CMK (cell line): Measurements from ENCODE around the gene H6PD.

Experiments
- DNase-seq: peaks from one replicate; pipeline ENCODE4 v3.0.0-alpha.2; 2010; ENCODE audit warnings: low read depth

The H6PD gene

DNA sequence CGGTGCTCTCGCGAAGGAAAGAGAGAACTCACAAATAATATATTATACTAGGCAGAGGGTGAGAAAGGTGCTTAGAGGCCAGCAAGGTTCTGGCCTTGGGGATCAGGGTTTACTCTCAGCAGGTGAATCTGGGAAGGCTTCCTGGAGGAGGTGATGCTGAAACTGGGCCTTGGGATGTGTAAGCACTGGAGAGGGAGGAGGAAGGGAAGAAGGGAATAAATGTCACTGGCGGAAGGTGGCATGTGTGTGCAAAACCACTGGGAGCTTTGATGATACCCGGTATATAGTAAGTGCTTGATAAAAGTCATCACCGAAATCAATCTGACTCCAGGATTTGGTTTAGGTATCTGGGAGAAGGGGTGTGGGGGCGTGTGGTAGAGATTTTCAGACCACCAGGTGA is 82.5 kb downstream of the H6PD start:
- DNase-seq, result no peak

DNA sequence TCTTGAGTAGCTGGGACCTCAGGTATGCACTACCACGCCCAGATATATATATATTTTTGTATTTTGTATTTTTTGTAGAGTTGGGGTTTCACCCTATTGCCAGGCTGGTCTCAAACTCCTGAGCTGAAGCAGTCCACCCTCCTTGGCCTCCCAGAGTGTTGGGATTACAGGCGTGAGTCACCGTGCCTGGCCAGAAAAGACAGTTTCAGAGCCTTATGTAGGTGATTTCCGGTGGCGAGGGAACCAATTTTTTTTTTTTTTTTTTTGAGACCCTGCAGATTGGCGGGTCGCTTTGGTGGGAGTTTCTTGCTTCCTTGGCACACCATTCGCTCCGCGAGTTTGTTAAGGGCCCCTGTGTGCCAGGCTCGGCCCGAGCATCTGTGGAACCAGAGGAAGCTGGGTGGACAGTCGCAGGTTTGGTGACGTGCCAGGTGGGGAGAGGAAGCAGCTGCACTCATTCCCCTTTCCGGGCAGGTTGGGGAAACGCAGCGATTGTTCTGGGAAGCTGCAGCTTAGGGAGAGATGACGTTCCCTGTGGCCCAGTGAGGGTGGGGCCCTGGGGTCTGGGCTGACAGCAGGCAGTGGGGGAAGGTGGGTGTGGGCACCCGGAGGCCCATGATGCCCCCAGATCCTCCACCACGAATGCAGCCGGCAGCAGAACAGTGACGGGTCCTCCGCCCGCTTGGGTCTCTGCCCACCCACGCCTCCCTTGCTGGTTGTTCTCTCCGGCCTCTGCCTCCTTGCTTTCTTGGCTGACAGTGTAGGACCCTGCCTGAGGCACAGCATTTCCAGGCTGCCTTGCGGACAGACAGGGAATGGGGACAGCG is 83.2 kb downstream of the H6PD start:
- no peak for DNase-seq

DNA sequence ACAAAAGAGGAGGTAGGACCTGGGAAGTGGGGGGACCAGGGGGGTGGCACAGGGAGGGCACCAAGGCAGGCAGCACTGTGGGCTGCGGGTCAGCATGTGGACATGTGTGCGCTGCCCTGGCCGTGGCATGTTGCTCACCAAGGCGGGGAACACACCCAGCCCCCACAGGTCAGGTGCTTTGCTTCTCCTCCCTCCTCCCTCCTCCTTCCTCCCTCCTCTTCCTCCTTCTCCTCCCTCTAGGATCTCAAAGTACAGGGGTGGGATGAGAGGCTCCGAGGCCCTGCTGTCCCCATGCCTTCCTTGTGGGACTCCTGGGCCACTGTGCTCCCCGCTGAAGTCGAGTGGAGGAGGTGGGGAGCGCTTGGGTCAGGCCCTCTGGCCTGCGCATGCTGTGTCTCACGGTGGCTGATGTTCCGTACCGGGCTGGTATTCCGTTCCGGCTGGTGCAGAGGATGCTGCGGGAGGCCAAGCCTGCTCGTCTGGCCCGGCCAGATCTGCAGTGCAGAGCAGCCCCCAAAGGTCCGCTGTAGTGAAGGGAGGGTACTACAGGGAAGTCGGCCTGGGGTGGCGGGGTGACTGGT is 84.7 kb downstream of the H6PD start:
- DNase-seq, result no peak

DNA sequence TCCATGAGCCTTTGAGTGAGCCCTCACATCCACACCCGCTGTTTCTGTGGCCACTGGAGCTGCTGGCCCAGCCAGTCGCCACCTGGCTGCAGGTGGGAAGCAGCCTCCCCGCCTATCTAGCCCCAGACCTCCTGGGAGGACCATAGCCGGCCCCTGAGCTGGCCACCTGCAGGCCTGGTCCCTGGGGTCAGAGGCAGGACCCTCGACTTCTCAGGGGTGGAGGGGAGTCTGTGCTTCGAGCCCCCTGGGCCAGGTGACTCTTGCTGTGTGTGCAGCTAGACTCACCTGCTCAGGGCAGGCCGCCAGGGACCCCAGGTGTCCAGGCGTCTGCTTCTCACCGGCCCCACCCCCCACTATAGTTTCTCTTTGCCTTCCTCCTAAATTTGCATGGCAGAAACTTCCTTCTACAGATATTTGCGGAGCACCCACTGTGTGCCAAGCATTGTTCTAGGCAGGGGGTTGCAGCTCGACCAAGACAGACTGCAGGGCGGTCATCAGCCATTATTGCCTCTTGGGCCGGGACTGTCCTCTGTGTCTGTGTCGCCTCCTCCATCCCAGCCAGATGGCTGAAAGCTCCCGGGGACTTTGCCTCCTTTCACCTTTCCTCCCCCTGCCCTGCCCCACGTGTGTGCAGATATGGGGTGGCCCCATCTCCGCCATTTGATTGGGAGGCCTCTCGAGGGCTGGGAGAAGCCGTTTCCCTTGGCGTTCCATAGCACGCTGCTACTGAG is 85.4 kb downstream of the H6PD start:
- DNase-seq, result no peak
